HG03565 (cell line): ENCODE measurements around the gene GPR143.

Experiments
- ATAC-seq: cut with Tn5 transposase; IDR thresholded peaks from one replicate; pipeline ENCODE4 v1.9.1; 2021; ENCODE audit warnings: mild to moderate bottlenecking, moderate library complexity; ENCODE audit not compliant: unreplicated experiment

The GPR143 gene

DNA sequence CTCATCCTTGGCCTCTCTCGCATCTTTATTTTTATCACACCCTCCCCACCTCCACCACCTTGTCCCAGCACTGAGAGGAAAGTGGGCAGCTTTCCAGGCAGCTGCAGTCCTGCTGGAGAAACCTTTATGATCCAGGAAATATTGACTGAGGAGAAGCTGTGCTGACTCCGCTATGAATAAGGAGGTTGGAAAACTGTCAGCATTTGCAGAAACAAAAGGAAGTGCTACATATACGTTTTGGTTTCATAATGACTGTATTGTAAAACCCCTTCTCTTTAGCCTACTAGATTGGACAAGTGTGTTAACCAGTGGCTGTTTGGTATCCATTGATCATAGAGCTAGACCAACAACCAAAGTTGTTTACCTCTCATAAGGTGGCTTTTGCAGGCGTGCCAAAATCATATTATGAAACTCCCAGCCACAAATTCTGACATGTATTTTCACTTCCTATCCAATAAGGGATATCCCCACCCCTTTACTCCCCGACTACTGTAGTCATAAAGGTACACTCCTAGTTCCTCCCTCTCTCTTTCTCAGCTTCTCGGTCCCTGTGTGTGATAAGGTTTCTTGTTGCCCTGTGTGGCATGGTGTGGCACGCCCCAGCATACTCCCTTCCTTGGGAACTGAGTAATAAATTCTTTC lies 88.4 kb downstream of the GPR143 start:
- ATAC-seq = peak; percentile 98

GRCh38 chrX:9676738-9677097 lies 88.9 kb downstream of the GPR143 start:
- no peak for ATAC-seq

- ATAC-seq = no peak
Measured at GRCh38 chrX:9676306-9676705, 89.3 kb downstream of the GPR143 start.
